Activated CD8-positive, alpha-beta memory T cell treated with anti-CD3 and anti-CD28 coated beads for 24 hours (primary cell): ENCODE data around the gene TICRR.

Experiments used
- DNase-seq: peaks from one replicate; pipeline ENCODE4 v3.0.0-alpha.2; 2020

Gene TICRR

GRCh38 chr15:89630974-89631901 is 56.0 kb downstream of the TICRR start:
- peak; percentile 49 for DNase-seq

GRCh38 chr15:89631902-89632264 is 56.6 kb downstream of the TICRR start:
- no peak for DNase-seq

DNA sequence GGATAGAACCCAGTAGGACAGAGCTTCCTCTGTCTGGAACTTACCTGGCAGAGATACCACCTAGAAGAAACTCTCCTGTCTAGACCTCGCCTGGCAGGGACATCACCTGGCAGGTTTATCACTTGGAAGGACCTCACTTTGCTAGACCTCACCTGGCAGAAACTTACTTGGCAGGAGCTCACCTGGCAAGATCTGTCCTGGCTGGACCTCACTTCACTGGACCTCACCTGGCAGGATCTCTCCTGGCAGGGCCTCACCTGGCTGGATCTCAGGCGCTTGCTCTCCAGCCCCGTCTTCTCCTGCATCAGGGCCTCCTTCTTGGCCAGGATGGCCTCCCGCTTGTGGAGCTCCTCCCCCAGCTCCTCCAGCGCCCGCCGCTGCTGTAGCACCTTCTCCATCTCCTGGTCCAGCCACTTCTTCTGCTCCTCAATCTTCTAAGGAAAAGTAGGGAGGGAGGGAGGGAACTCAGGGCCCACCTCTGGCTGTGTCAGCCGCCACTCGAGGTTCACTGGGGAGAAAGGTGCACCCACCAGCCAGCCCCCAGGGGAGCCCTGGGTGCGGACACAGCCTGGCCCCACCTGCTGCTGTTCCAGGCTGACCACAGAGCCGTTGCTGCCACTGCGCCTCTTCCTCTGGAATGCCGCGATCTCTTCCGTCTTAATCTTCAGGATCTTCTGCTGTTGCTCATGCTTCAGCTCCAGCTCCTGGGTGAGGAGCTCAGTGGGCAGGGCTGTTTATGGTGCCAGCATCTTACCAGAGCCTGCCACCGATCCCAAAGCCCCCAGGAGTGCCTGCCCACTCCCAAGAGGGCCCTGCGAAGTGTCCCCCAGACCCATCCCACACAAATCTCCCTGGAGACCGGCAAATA is 57.5 kb downstream of the TICRR start:
- DNase-seq: peak; percentile 37

DNA sequence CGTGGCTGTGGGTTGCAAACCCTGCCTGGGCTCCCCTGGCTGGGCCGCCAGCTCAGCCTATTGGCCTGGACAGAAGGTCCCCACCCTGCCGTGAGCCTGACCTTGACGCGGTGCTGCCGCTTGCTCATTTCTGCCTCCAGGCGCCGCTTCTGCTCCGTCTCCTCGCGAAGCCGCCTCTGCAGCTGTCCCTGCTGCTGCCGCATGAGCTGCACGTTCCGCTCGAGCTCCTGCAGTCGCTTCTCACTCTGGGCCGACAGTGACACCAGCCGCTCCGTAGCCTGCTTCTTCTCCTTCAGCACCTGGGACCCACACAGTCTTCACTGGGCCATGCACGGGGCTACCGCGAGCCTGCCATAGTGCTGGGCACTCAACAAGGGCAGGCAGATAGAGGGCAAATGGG is 58.3 kb downstream of the TICRR start:
- DNase-seq: peak; percentile 32

- DNase-seq: no peak
These were observed 65.0 kb downstream of the TICRR start for GRCh38 chr15:89640245-89640644.

- no peak for DNase-seq
These were observed 65.8 kb downstream of the TICRR start for GRCh38 chr15:89641053-89641452.

DNA sequence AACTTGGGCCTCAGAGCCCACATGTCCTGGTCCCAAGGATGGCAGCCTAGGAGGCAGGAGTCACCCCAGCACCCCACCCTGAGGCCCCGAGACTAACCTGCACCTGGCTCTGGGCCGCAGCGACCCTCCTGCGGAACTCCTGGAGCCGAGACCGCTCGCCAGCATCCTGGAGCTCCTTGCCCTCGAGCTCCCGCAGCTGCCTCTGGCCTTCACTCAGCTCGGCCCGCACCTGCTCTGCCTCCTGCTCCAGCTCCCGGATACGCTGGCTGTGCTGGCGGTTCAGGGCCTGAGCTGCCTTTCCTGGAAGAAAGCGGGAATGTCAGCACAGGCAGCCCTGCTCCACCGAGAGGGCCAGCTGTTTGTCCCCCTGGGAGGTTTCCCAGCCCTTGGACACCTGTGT is 66.8 kb downstream of the TICRR start:
- DNase-seq: no peak

DNA sequence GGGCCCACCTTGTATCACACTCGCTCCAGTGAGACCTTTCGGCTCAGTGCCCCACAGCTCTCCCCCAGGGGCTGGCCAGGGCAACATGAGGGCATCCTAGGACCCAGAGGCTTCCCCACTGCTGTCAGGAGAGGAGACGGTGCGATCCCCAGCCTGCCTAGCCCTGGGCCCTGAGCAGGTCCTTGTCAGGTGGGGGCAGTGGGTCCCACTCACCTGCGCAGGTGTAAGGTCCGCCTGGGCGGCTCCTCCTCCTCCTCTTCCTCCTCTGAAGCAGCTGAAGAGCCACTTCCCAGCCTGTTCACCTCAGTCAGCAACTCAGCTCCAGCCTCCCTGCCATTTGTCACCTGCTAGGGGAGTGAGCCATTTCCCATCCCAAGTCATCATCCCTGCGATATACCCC is 70.4 kb downstream of the TICRR start:
- DNase-seq: no peak

GRCh38 chr15:89646416-89647141 is 71.3 kb downstream of the TICRR start:
- DNase-seq: no peak

DNA sequence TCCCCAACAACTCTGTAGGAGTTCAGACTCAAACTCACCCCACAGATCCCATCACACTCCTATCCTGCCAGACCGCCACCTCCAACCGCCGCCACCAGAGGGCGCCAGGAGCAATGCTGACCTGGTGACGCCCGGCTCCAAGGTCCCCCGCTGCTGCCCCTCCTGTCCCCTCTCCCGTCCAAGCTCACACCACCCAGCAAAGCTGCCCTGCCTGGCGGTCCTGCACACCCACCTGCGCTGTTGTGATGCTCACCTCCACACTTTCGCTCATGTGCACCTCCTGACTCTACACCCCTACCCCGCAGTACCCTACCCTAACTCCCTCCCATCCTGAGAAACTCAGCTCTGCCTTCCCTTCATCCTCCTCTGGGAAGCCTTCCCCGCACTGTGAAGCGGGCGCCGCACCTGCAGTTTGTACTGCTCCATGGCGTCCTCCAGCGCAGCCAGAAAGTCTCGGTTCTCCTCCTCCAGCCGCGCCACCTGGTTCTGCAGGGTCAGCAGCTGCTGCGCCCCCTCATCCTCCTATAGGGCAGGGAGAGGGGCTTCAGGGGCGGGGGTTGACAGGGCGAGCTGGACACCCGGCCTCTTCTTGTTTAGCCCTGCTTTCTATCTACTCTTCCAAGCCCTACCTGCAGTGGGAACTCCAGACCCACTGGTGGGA is 72.1 kb downstream of the TICRR start:
- peak; percentile 87 for DNase-seq

- no peak for DNase-seq
These were observed 73.1 kb downstream of the TICRR start for GRCh38 chr15:89648106-89649012.

DNA sequence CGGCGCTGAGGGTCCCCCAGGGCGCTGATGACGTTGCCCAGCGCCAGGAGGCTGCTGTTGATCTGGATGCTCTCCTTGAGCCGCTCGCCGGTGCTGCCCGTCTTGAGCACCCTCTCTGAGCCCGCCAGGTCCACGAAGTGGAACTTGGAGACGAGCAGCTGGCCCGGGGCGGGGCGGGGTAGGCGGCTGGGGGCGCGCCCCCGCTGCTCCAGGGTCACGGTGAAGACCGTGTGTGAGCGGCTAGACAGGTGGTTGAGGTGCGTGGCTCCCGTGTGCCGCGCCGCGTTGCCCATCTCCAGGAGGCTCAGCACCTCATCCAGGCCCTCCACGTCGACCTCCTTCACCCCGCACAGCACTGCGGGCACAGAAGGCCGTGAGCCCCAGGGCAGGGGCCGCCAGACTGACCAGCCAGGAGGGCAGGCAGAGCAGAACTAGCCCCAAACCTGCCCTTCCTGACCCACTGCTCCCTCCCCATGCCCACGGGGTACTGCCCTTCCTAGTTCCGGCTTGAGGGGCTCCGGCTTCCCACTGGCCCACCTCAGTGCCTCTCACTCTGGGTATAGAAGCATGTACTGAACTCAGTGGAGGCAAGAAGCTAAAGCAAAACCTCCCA is 73.8 kb downstream of the TICRR start:
- no peak for DNase-seq

DNA sequence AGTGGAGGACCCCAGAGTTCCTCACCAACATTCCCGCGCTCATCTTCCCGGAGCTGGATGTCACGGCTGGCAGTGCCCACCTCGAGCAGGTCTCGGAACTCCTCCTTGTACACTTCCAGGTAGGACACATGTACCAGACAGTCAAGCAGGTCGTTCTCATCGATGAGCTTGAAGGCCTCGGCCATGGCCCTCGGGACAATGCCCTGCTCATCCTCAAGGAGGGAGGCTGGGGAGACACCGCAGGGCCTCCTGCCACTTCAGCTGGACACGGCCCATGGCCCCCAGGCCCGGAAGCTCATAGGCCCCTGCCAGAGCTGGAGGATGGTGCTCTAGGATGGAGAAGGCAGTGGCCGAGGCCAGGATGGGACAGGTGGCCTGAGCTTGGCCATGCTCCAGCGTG is 74.4 kb downstream of the TICRR start:
- no peak for DNase-seq

- no peak for DNase-seq
These were observed 76.9 kb downstream of the TICRR start for GRCh38 chr15:89652131-89652530.

GRCh38 chr15:89652666-89653065 is 77.4 kb downstream of the TICRR start:
- no peak for DNase-seq

DNA sequence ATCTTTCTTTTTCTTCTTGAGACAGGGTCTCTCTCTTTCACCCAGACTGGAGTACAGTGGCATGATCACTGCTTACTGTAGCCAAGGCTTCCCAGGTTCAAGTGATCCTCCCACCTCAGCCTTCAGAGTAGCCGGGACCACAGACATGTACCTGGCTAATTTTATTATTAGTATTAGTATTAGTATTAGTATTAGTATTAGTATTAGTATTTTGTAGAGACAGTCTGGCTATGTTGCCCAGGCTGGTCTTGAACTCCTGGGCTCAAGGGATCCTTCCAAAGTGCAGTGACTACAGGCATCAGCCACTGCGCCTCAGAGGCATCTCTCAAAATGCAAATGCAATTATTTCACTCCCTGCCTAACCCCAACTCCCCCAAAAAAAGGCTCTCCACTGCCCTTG is 78.3 kb downstream of the TICRR start:
- DNase-seq: no peak

DNA sequence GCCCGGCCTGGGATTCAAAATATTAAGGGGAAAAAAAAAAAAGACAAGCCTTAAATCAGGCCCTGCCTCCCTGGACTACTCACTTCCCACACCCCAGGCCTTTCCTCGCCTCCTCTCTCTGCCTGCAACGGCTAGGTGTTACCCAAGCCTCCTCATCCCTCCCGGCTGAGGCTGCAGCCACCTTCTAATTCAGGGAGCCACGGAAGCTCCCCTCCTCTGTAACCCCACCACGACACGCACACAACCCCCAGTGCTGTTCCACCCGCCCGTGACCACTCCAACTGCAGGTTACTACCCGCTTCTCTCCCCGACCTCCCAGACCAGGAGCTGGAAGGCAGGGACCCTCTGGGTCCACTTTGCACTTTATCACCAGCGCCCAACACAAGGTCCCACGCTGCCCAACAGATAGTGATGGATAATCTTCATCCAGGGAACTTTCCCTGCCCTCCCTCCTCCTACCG is 79.1 kb downstream of the TICRR start:
- no peak for DNase-seq

- DNase-seq: peak; percentile 65
These were observed 79.9 kb downstream of the TICRR start, which contains the start of gene KIF7 for GRCh38 chr15:89654847-89655805. TSS of gene KIF7 (minus strand) at chr15:89655467. CDS start at chr15:89652930, 2,537 bp downstream.

DNA sequence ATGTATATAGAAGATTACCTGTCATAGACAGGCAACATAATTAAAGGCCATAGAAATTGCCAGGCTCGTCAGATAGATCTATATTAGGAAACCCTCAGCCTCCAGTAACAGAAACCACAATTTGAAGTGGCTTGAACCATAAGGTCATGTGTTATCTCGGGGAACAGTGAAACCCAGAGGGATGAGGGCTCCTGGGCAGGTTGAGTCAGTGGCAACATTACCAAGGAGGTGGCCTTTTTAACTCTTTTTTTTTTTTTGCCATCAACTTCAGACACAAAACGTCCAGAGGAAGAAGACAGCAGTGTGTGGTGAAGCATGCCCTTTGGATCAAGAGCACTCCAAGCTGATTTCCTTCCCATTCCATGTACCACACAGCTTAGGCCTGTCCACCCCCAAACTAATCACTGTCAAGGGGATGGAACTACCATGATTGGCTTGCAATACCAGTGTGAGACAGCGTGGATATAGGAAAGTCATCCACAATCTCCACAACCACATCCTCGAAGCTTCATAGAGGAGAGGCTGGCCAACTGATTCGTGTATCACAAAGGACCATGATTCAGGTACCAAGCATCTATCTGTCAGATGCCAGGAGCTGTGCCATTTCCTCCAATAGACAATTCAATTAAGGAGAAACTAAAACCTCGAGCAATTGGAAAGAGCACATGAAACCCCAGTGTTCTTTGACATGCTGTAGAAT is 81.0 kb downstream of the TICRR start:
- no peak for DNase-seq
